GM19035 (cell line): Measurements from ENCODE around the gene PPL.

Experiments used
- ATAC-seq: cut with Tn5 transposase; IDR thresholded peaks from one replicate; pipeline ENCODE4 v1.9.1; 2021; ENCODE audit not compliant: unreplicated experiment

Gene PPL

DNA sequence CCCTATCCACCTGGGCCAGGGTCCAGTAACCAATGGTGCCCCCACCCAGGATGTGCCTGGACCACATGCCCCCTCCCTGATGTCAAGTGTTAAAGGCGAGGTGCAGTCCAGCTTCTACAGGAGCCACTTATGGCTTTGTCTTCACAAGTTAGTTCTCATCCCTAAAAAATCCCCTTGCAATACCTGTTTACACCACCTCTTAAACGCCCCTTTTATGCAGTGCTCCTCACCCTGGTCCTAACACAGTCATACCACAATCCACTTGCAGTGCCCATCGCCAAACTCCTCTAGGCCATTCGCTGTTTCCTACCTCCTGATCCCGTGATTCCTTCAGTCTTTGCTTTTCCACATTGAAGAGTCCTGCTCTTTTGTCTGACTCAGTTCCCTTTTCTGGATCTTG, 97.0 kb downstream of the PPL start:
- ATAC-seq = no peak

GRCh38 chr16:4837733-4838501, 99.0 kb downstream of the PPL start:
- ATAC-seq = no peak

- no peak for ATAC-seq
Measured at GRCh38 chr16:4836727-4837126, 100.2 kb downstream of the PPL start.

- ATAC-seq = no peak
Measured at GRCh38 chr16:4833584-4833983, 103.4 kb downstream of the PPL start.

DNA sequence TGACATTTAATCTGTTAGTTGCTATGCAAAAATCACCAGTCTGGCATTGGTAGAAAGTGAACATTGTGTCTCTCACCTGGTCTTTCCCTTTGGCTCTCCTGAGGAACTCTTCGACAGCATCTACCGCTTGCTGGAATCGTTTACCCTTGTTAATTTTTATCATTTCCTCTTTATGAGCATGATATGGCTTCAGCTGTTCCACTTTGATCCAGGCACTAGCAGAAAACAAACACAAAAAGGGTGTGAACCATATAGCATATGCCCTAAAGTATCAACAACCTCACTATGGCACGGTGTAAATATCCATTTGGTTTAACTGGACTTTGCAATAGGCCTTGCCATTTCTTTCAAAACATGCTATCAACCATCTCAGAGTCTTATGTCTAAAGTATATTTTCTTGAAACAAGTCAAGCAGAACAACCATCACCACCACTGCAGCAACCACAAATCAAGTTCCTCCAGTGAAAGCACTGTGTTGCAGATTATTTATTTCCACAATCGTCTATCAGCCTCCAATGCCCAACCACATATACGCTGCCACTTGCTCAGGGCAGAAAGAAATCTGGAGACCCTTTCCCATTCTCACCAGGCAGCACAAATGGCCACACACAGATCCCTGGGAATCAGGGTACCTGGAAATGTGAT, 104.1 kb downstream of the PPL start:
- ATAC-seq = no peak
